HT-29 (cell line): Measurements from ENCODE around the gene ANXA4. TPM values are rescaled to one million over a fixed set of nuclear protein-coding genes. Genes with fewer than 3 reads are reported as not detected.

Source experiments
- DNase-seq: peaks from one replicate; pipeline ENCODE4 v3.0.0-alpha.2; 2015; ENCODE audit warnings: low spot score
- total RNA-seq: library from RNA; depleted of rRNA; stranded (reverse); fragments of >200 nt; shearing (Covaris generic); gene quantifications from 2 replicates; pipeline ENCODE4 v1.2.3, GENCODE V29; 2014

ANXA4 gene
- total RNA-seq, 1 experiment from 2014 or later = 510 TPM

DNA sequence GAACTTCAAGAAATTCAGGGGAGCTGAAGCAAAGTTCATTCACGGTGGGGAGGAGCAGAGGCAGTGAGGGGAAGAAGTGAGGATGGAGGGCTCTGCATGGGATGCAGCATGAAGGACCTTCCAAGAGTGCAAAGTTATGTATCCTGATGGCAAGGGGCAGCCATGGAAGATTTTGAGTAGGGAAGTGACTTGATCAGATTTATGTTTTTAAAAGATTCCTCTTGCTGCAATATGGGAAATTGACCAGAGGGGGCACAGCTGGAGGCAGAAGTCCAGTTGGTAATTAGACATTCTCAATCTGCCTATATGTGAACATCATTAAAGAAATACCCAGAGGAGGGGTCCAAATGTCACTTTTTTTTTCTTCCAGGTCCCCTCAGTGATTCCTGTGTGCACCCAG is 21.5 kb upstream of the ANXA4 start:
- peak; percentile 29 for DNase-seq

DNA sequence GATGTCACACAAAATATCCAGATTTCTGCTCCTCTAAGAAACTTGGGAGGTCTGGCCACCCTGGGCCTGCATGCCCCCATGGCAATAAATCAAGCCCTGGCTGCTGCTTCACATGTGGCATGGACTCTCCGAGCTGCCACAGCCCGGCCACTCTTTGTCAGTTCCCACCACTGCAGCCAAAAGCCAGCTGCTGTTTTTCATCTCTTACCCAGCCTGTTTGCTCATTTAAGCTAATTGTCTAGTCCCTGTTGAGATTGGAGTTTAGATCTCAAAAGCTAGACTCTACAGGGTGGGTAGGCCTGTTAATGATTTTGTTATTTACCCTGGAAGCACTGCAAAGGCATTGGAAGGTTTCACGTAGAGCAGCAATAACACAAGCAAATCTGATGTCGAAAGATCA is 20.9 kb upstream of the ANXA4 start:
- DNase-seq = no peak

DNA sequence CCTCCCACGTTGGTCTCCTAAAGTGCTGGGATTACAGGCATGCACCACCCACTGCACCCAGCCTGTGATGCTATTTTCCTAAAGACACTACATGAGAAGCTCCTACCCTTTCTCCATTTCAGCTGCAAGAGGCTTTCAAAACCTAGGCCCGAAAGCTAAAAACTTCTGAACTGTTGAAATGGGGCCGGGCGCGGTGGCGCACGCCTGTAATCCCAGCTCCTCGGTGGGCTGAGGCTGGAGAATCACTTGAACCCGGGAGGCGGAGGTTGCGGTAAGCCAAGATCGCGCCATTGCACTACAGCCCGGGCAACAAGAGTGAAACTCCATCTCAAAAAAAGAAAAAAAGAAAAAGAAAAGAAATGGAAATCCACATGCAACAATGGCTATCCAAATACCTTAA is 18.1 kb upstream of the ANXA4 start:
- DNase-seq = no peak

DNA sequence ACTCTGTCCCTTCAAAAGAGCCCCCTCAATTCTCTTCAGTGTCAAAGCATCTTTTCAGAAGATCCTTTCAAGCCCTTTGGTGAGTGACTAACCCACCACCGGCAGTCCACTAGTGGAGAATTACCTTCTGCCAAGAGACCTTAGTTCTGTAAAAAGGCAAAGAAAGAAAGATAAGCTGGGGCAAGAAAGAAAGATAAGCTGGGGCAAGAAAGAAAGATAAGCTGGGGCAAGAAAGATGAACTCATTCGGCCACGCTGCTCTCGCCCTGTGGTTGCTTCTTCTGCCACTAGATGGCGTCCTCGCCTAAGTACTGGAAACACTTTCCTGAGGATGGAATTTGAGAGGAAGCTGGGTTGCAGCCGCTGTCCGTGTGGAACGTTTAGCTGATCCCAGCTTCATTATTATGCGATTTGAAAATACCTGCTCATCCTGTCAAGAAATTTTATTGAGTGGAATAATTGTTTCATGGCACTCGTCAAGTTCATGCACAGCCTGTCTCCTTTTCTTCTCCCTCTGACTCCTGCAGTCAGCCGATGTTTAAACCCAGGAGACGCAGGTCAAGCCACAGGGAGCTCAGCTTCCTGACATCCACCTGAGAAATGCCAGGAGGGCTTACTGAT is 17.3 kb upstream of the ANXA4 start:
- peak; percentile 90 for DNase-seq

DNA sequence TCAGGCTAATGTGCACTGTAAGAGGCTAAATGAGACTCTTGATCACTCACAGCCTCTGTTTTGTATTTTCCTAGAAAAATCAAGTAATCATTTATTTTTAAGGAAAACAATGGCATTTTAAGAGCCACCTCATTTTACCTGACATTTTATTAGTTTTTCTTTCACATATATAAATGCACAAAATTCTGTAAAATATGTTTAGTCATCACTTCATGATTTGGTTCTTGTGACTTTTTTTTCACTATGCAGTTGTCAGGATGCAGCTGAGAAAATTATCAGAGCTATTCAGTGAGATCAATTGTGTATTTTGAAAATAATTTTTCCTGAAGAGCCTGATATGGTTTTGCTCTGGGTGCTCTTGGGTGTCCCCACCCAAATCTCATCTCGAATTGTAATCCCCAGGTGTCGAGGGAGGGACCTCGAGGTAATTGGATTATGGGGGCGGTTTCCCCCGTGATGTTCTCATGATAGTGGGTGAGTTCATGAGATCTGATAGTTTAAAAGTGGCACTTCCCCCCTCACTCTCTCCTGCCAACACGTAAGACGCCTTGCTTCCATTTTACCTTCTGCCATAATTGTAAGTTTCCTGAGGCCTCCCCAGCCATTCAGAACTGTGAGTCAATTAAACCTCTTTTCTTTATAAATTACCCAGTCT is 16.1 kb upstream of the ANXA4 start:
- DNase-seq = no peak

DNA sequence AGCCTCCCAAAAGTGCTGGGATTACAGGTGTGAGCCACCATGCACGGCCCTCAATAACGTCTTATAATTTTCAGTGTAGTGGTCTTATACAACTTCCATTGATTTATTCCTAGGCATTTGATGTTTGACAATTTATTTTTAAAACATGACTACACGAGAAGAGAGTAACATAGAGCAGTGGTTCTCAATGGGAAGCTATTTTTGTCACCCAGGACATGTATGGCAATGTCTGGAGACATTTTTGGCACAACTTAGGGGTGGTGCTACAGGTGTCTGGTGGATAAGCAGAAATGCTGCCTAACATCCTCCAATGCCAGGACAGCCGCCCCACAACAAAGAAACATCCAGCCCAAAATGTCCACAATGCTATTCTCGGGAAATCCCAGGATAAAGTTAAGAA is 12.7 kb upstream of the ANXA4 start:
- DNase-seq = no peak

DNA sequence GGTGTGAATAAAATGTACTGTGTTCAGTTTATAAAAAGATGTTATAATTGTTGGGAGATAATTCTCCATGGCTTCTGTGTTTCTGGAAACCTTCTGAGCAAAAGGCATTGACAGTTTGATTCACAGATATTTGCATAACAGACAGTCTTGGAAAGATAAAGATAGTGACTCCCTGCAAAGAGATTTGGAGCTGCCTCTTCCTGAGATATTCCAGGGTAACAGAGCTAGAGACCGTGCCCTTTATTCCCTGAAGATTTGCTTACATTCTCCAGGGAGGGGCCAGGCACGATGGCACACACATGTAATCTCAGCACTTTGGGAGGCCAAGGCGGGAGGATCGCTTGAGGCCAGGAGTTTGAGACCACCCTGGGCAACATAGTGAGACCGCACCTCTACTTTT is 12.2 kb upstream of the ANXA4 start:
- DNase-seq = no peak

DNA sequence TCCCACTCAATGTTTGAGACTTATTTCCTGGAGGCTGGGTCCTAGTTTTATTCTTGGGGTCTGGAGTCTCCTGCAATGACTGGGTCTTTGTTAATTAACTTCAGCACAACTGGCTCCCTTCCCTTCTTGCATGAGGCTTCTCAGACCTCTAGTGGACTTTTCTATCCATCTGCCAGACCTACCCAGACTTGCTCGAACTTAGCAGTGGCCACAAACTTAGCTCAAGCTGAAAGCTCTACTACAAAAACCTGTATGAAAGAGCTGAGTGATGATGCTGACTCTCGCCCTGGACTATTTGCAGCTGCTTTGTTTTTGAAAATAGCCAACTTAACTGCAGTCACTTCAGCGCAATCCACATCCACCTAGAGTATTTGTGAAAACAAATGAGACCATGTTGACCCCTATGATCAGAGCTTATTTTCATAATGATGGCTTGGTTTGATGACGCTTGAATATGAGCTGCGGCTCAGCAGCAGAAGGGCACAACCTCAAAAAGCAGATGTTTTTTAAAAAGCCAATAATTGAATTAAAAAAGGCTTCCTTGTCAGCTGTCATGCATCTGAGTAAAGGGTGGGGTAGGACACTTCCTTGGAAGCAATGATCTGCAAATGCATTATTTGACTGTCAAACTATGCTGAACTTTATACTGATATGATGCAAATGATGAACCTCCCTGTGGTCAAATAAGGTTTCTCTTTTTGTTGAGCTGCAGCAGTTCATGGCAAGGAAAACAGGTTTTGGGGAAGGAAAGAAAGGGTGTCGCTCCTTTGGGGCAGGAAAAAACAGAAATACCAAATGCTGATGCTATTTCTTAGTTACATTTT is 10.6 kb upstream of the ANXA4 start:
- DNase-seq = no peak

DNA sequence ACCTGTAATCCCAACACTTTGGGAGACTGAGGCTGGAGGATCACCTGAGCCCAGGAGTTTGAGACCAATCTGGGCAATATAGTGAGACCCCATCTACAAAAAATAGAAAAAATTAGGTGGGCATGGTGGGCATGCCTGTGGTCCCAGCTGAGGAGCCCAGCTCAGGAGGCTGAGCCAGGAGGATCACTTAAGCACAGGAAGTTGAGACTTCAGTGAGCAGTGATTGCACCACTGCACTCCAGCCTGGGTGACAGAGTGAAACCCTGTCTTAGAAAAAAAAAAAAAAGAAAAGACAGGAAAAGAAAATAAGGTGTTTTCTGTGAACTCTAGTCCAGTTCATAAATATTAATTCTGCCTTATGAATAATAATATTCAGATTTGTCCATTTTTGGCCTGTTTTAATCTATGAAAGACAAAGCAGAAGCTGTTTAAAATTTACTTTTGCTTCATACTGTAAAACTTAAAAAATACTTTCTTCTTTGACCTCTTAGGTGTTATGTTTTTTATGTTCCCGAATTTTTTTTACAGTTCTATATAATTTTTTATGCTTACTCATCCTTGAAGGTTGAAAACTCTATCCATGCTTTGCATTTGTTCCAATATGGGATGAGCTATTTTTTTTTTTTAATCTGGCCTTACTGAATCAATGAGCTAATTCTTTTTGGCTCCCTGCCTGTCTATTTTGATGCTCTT is 8.4 kb upstream of the ANXA4 start:
- DNase-seq = no peak

DNA sequence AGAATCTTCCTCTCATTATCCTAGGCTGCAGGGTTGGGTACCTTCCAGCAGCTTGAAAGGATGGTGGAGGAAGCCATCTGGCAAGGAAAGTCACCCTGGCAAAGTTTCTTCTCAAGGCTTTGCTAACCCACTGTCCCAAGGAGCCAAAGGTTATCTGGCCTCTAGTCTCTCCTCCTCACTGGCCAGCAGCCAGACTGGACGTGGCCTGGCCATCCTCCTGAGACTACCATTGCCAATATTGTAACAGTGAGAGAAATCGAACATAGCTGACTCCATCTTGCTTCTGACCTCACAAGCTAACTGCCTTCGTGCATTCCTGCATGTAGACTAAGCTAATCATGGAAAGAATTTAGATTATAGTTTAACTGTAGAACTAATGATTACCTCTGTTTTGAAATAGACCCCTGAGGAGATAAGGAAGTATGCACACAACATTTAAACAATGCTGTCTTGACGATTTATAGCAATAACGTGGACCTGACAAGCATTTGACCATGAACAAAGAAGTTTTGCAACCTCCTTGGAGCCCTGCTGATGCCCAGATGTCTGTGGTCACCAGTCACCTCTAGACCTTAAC is 7.8 kb upstream of the ANXA4 start:
- no peak for DNase-seq

DNA sequence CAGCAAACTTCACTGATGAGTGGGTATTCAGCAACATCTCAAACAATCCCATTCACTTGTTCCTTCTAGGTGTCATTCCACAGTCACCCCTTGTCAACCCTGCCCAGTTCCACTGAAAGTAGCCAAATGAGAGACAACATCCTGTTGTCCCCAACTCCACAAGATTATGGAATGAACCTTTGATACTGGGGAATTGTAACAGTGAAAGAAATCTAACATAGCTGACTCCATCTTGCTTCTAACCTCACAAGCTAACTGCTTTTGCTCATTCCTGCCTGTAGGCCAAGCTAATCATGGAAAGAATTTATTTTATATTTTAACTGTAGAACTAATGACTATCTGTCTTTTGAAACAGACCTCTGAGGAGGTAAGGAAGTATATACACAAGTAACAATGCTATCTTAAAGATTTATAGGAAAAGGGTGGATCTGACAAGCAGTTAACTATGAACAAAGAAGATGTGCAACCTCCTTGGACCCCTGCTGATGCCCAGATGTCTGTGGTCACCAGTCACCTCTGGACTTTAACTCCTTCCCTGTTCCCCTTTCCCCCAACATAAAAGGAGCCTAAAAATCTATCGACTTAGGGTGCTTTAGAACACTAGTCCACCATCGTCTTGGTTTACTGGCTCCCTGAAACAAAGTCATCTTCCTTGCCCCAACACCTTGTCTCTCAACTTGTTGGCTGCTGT is 6.9 kb upstream of the ANXA4 start:
- DNase-seq = no peak

DNA sequence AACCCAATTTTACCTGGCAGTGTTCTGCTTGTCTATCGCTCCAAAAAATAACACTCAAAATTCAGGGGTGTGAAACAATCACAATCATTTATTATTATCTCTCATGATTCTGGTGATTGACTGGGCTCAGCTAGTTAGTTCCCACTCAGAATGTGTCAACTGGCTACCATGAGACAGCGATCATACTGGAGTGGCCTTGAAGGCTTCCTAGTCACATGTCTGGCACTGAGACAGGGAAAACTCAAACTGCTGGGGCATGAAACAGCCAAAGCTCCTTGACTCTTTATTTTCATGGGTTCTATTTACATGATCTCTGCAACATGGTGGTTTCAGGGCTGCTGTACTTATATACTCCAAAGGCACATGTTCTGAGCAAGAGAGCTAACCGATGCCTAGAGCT is 6.2 kb upstream of the ANXA4 start:
- DNase-seq = no peak

DNA sequence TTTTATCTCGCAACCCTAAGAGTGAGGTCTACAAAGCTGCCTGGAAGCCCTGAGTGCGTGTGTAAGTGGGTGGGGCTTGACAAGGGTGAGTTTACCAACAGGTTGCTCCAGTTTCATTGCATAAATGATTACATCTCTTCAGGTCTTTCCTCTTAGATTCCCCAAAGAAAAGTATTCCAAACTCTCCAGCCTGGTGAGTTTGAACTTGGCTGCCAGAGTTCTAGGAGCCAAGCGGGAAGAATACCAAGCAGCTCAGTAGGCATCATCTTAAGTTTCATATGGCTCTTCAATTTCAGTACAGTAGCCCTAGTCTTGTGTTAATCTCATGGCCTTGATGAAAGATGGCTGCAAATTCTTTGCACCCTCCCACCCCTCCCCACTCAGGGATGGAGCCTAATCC is 3.8 kb upstream of the ANXA4 start:
- peak; percentile 45 for DNase-seq

DNA sequence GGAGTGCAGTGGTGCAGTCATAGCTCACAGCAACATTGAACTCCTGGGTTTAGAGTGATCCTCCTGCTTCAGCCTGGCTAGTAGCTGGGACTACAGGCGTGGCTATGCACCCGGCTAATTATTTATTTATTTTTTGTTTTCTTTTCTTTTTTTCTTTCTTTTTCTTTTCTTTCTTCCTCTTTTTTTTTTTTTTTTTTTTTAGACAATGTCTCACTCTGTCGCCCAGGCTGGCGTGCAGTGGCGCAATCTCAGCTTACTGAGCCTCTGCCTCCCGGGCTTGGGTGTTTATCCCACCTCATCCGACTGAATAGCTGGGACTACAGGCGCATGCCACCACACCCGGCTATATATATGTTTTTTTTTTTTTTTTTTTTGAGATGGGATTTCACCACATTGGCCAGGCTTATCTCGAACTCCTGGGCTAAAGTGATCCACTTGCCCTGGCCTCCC is 1.4 kb upstream of the ANXA4 start:
- DNase-seq = no peak

DNA sequence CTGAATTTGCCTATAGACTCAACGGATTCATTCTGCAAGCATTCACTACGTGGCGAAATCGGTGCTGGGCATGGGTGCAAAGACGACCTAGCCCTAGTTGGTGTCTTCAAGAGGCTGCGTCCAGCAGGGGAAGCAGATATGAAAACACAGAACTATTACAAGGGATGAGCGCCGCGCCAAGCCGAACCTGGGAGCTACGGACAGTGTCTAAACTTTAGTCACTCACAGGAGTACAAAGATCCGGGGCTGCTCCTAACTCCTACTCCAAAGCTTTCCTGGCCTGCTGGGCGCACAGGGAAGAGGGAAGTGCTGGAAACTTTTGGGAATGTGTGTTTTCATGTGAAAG is 732 bp upstream of the ANXA4 start:
- peak; percentile 87 for DNase-seq

DNA sequence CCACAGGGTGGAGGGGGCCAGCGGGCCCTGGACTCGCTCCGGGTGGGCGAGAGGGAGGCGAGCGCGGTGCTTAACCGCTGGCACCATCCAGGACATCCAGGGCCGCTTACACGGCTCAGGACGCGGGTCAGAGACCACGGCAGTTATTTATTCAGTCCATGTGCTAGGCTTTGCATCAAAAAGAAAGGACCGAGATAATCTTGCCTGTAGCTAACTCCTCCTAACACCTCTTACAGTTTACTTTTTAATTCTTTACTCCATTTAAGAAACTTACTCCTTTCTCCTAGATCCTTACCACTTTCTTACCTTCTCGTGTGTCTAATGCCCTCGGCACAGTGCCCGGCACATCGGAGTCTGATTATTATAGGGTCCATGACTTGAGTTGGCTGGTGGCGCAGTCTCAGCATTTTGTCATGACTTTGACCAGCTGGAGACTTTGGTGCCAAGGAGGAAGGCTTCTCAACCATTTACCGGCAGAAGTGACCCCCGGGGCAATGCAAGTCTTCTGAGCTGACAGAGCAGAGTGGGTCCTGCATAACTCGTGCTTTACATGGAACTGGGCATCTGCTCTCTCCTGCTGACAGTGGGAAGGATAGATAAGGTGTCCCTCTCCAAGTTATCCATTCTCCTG is 503 bp downstream of the ANXA4 start:
- DNase-seq = peak; percentile 50

DNA sequence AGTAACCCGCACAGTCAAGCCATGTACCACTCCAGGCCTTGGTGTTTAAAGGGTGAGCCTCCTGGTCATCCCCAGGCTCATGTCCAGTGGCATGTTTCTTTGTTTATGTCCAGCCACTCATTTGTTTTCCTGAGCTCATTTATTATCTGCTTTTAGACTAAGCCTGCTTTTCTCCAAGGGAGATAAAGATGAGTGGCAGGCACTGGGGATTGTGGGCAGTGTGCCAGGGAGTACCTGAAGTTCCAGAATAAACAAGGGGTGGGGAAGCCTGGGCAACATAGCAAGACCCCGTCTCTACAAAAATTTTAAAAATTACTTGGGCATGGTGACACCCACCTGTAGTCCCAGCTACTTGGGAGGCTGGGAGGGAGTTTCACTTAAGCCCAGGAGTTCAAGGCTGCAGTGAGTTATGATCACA is 1.9 kb downstream of the ANXA4 start:
- no peak for DNase-seq

DNA sequence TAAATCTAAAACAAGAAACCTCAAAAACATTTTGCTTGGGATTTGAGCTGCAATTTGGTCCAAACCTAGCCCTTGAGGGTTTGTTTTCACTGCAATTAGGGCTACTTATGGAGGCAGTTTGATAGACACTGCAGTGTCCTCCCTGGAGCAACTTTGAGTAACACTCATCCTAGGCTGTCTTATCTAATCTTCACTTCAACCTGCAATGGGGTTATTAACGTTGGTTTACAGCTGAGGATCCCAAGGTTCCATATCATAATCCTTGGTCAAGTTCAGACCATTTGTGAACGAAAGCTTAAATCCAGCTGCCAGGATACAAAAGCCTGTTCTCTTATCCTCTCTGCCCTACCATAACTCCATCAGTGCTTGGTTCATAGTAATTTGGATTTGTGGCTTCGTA is 2.5 kb downstream of the ANXA4 start:
- DNase-seq = no peak

DNA sequence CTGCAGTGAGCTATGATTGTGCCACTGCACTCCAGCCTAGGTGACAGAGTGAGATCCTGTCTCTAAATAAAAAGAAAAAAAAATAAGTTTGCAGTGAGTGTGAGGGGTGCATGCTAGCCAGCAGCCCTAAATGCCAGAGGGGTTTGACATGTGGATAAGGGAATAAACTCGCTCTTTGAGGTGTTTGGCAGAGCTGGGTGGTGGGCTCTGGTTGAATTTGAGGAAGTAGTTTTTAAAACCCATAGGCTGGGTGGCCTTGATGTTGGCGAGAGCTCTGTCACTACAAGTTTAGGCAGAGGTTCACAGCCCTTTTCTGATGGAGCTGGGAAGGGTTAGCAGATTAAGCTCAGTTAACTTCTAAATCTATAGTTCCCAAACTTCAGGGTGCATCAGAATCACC is 3.1 kb downstream of the ANXA4 start:
- no peak for DNase-seq

DNA sequence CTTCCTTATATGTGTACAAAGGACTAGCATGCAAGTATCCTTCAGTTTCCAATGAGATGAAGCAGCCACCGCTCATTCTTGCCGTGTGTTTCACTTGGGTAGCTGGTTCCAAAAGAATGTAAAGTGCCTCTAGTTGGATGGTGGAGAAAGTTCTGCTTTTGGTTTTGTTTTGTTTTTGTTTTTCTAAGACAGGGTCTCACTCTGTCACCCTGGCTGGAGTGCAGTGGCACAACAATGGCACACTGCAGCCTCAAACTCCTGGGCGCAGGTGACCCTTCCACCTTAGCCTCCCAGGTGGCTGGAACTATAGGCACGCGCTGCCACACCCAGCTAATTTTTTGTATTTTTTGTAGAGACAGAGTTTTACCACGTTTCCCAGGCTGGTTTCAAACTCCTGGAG is 8.3 kb downstream of the ANXA4 start:
- no peak for DNase-seq
